ENCODE results near the gene KIF21A.

The KIF21A gene

DNA sequence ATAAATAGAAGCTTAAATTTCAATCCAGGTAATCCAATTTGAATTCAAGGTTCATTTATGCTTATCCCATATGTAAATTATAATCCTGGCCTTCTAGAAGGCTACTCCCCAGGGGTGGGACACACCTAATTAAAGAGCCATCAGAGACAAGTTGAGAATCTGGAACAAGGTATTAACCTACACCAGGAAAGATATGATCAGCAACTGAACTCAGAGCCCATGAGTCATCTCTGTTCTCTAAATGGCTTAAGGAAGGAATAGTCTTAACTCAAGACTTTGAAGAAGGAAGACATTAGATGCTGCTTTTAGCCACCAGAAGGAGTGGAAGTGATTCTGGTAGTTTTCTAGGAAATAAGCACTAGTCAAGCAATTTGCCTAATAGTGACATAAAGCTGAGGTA is 88.0 kb downstream of the KIF21A start:
- Histone ChIP-seq H3K18ac (ENCODE audit: low read length) (no peak overlapping the region), H3K27me3 (ENCODE audit: insufficient read depth, low read length, poor library complexity) (no peaks in the 10 kb centered on the region), H4K8ac (ENCODE audit: low read depth, low read length) (no peak overlapping the region), H2BK5ac (ENCODE audit: low read length) (no peak overlapping the region), H3K27ac (ENCODE audit: low read depth, low read length) (no peak overlapping the region), H3K4me3 (ENCODE audit: low read length) (no peak overlapping the region), H2AK5ac (ENCODE audit: low read length) (no peak overlapping the region), H4K5ac (ENCODE audit: low read length) (no peak overlapping the region), H2BK120ac (ENCODE audit: low read depth, low read length) (no peak overlapping the region), H3K4me1 (ENCODE audit: control insufficient read depth, low read depth, low read length) (no peaks in the 10 kb centered on the region), H3K79me1 (ENCODE audit: low read length) (no peaks in the 10 kb centered on the region), H3K9ac (ENCODE audit: low read length) (no peak overlapping the region), H2BK15ac (replicated peaks; ENCODE audit: low read depth) (no peak overlapping the region), H3K79me2 (ENCODE audit: control insufficient read depth, insufficient read depth, low read length) (no peaks in the 10 kb centered on the region), H3K56ac (ENCODE audit: low read length) (no peak overlapping the region), H3K4ac (ENCODE audit: low read depth, low read length) (no peak overlapping the region), H3K23ac (ENCODE audit: low read length) (no peak overlapping the region), H3K36me3 (ENCODE audit: control insufficient read depth, insufficient read depth, low read length) (no peaks in the 10 kb centered on the region), H3K4me2 (ENCODE audit: low read length) (no peak overlapping the region)
- DNase-seq: peak; percentile 57

DNA sequence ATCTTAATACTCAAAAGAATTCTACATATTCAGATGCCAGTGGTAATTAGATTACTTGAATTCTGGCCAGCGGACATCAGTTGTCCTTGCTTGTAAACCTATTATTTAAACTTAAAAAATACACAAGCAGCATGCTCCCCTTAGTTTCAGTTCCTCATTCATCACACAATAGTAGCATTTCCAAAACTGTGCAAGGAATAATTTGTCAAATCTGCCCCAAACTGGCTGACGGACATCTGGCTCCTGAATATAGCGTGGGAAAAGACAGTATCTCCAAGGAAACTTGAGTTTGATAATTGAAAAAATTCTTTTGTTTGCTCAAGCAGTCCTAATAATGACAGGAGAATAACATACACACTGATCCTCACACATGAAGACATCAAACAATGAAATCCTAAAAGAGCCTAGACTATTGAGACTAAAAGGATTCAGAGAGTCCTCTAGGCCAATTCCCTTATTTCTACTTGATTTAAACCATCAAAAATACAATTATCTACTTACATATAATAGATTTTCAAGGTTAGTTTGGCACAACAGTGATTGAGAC is 90.4 kb downstream of the KIF21A start:
- Histone ChIP-seq H3K27ac (ENCODE audit: low read depth, low read length) (no peak overlapping the region), H3K4me2 (ENCODE audit: low read length) (no peak overlapping the region)
- WGBS (ENCODE audit: extremely low coverage, insufficient coverage, low lambda C conversion rate): no CpG with 5 or more reads among the region's 3 CpGs

DNA sequence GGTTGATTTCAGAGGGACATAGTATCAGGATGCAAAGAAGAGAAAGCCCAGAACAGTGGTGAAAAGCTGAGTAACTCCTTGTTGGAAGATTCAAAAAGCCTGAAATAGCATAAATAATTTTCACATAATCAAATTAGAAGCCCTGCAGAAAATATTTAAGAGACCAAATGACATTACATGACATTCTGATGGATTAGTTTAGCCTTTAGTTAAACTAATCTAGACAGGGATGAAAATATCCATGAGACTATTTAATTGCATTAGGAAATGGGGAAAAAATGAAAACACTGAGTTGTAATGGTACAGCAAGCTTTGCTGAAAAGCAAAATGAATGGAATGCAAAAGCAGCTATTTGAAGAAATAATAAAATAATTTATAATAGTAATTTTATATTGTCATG is 91.8 kb downstream of the KIF21A start:
- no peak overlapping the region for H2BK15ac ChIP-seq (replicated peaks; ENCODE audit: low read depth)
- H3K9ac ChIP-seq (ENCODE audit: low read length): no peak overlapping the region
- H3K56ac ChIP-seq (ENCODE audit: low read length): no peak overlapping the region
- H3K27me3 ChIP-seq (ENCODE audit: insufficient read depth, low read length, poor library complexity): no peaks in the 10 kb centered on the region
- no peak overlapping the region for H2BK5ac ChIP-seq (ENCODE audit: low read length)
- H3K4ac ChIP-seq (ENCODE audit: low read depth, low read length): no peak overlapping the region
- no peak for DNase-seq
- no peak overlapping the region for H3K27ac ChIP-seq (ENCODE audit: low read depth, low read length)
- no peak overlapping the region for H2AK5ac ChIP-seq (ENCODE audit: low read length)
- H3K79me2 ChIP-seq (ENCODE audit: control insufficient read depth, insufficient read depth, low read length): no peaks in the 10 kb centered on the region
- H3K36me3 ChIP-seq (ENCODE audit: control insufficient read depth, insufficient read depth, low read length): no peaks in the 10 kb centered on the region
- no peak overlapping the region for H4K8ac ChIP-seq (ENCODE audit: low read depth, low read length)
- no peaks in the 10 kb centered on the region for H3K79me1 ChIP-seq (ENCODE audit: low read length)
- no peak overlapping the region for H4K5ac ChIP-seq (ENCODE audit: low read length)
- no peak overlapping the region for H3K4me3 ChIP-seq (ENCODE audit: low read length)
- no peak overlapping the region for H3K18ac ChIP-seq (ENCODE audit: low read length)
- no peaks in the 10 kb centered on the region for H3K4me1 ChIP-seq (ENCODE audit: control insufficient read depth, low read depth, low read length)
- H3K4me2 ChIP-seq (ENCODE audit: low read length): no peak overlapping the region
- no peak overlapping the region for H2BK120ac ChIP-seq (ENCODE audit: low read depth, low read length)
- no peak overlapping the region for H3K23ac ChIP-seq (ENCODE audit: low read length)

More for the DNA sequence above, 90.4 kb downstream of the KIF21A start:
- no peak overlapping the region for H2BK5ac ChIP-seq (ENCODE audit: low read length)
- no peak overlapping the region for H4K8ac ChIP-seq (ENCODE audit: low read depth, low read length)
- H3K79me2 ChIP-seq (ENCODE audit: control insufficient read depth, insufficient read depth, low read length): no peaks in the 10 kb centered on the region
- no peak overlapping the region for H3K18ac ChIP-seq (ENCODE audit: low read length)
- no peak overlapping the region for H2BK120ac ChIP-seq (ENCODE audit: low read depth, low read length)
- H3K4ac ChIP-seq (ENCODE audit: low read depth, low read length): no peak overlapping the region
- H2AK5ac ChIP-seq (ENCODE audit: low read length): no peak overlapping the region
- H4K5ac ChIP-seq (ENCODE audit: low read length): no peak overlapping the region
- no peak overlapping the region for H2BK15ac ChIP-seq (replicated peaks; ENCODE audit: low read depth)
- no peak overlapping the region for H3K4me3 ChIP-seq (ENCODE audit: low read length)
- DNase-seq: no peak
- no peaks in the 10 kb centered on the region for H3K27me3 ChIP-seq (ENCODE audit: insufficient read depth, low read length, poor library complexity)
- no peaks in the 10 kb centered on the region for H3K79me1 ChIP-seq (ENCODE audit: low read length)
- H3K36me3 ChIP-seq (ENCODE audit: control insufficient read depth, insufficient read depth, low read length): no peaks in the 10 kb centered on the region
- H3K23ac ChIP-seq (ENCODE audit: low read length): no peak overlapping the region
- no peaks in the 10 kb centered on the region for H3K4me1 ChIP-seq (ENCODE audit: control insufficient read depth, low read depth, low read length)
- no peak overlapping the region for H3K56ac ChIP-seq (ENCODE audit: low read length)
- H3K9ac ChIP-seq (ENCODE audit: low read length): no peak overlapping the region

DNA sequence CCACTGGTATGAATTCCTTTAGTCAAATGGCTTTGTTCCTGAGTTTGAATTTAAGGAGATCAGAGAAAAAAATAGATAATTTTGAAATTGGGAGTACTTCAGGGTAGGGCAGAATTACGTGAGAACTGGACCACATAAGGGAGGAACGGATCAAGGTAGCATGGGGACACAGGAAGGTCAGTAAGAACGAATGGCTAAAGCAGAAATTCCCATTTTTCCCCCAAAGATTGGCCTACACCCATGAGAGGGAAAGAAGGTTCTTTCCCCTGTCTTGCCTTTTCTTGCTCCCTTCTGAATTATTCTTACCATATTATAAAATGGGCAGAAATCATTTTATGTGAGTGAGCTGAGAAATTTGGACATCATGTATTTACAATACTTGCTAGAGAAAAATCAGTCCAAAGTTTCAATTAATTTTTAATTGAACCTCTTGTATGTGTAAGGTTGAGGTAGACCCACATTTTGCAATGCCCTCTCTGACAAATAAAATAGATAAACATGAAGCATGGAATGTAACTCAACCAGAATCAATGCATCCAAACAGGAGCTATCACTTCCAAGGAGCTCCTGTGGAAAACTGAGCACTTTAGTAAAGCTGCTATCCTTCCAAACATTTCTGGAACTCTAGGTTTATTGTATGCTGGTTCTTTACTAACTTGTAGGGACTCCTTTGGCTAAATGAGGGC is 93.8 kb downstream of the KIF21A start:
- Histone ChIP-seq H2BK120ac (ENCODE audit: low read depth, low read length) (no peak overlapping the region), H3K56ac (ENCODE audit: low read length) (no peak overlapping the region), H3K27ac (ENCODE audit: low read depth, low read length) (no peak overlapping the region), H4K8ac (ENCODE audit: low read depth, low read length) (no peak overlapping the region), H3K4ac (ENCODE audit: low read depth, low read length) (no peak overlapping the region), H3K4me3 (ENCODE audit: low read length) (no peak overlapping the region), H3K4me1 (ENCODE audit: control insufficient read depth, low read depth, low read length) (no peaks in the 10 kb centered on the region), H3K27me3 (ENCODE audit: insufficient read depth, low read length, poor library complexity) (no peaks in the 10 kb centered on the region), H3K23ac (ENCODE audit: low read length) (no peak overlapping the region), H2BK5ac (ENCODE audit: low read length) (no peak overlapping the region), H4K5ac (ENCODE audit: low read length) (no peak overlapping the region), H3K36me3 (ENCODE audit: control insufficient read depth, insufficient read depth, low read length) (no peaks in the 10 kb centered on the region), H3K4me2 (ENCODE audit: low read length) (no peak overlapping the region), H2AK5ac (ENCODE audit: low read length) (no peak overlapping the region), H2BK15ac (replicated peaks; ENCODE audit: low read depth) (no peak overlapping the region), H3K79me1 (ENCODE audit: low read length) (no peaks in the 10 kb centered on the region), H3K18ac (ENCODE audit: low read length) (no peak overlapping the region), H3K79me2 (ENCODE audit: control insufficient read depth, insufficient read depth, low read length) (no peaks in the 10 kb centered on the region), H3K9ac (ENCODE audit: low read length) (no peak overlapping the region)
- no CpG with 5 or more reads among the region's 3 CpGs for WGBS (ENCODE audit: extremely low coverage, insufficient coverage, low lambda C conversion rate)
- DNase-seq: no peak

DNA sequence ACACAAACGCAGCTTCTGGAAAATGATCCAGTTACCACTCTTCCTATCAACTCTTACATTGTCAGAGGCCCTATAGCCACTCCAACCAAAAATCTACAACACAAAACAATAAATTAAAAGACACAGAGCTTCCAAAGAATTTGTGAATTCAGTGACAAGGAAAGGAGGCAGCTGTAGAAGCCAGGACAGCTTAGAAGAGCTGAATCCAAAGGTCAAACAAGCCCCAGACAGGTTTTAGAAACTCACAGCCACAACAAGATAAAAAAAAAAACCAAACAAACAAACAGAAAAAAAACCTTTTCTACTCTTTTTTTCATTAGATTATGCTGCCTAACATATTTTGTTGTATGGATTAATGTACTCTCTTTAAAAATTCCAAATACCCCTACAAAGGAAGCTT is 94.4 kb downstream of the KIF21A start:
- Histone ChIP-seq H3K18ac (ENCODE audit: low read length) (no peak overlapping the region), H3K4me2 (ENCODE audit: low read length) (no peak overlapping the region), H4K5ac (ENCODE audit: low read length) (no peak overlapping the region), H3K4me1 (ENCODE audit: control insufficient read depth, low read depth, low read length) (no peaks in the 10 kb centered on the region), H3K27me3 (ENCODE audit: insufficient read depth, low read length, poor library complexity) (no peaks in the 10 kb centered on the region), H2BK15ac (replicated peaks; ENCODE audit: low read depth) (no peak overlapping the region), H4K8ac (ENCODE audit: low read depth, low read length) (no peak overlapping the region), H3K36me3 (ENCODE audit: control insufficient read depth, insufficient read depth, low read length) (no peaks in the 10 kb centered on the region), H2AK5ac (ENCODE audit: low read length) (no peak overlapping the region), H3K56ac (ENCODE audit: low read length) (no peak overlapping the region), H3K9ac (ENCODE audit: low read length) (no peak overlapping the region), H3K27ac (ENCODE audit: low read depth, low read length) (no peak overlapping the region), H2BK5ac (ENCODE audit: low read length) (no peak overlapping the region), H3K79me2 (ENCODE audit: control insufficient read depth, insufficient read depth, low read length) (no peaks in the 10 kb centered on the region), H3K79me1 (ENCODE audit: low read length) (no peaks in the 10 kb centered on the region), H3K23ac (ENCODE audit: low read length) (no peak overlapping the region), H3K4ac (ENCODE audit: low read depth, low read length) (no peak overlapping the region), H2BK120ac (ENCODE audit: low read depth, low read length) (no peak overlapping the region), H3K4me3 (ENCODE audit: low read length) (no peak overlapping the region)
- no CpG with 5 or more reads among the region's 1 CpG for WGBS (ENCODE audit: extremely low coverage, insufficient coverage, low lambda C conversion rate)
- DNase-seq: no peak

DNA sequence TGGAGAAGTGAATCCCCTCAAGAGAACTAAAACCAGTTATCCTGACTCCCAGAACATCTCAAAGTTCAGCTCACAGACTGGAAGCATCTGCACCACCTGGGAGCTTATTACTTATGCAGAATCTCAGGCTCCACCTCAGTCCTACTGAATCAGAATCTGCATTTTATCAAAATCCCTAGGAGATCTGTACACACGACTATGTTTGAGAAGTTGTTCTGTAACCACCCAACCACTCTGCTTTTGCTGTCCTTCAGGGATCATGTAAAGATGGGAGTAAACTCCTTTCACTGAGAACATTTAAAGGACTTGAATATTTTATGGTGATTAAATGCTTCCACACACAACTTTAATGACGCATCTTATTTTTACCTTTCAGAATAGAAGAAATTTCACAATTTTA is 98.0 kb downstream of the KIF21A start:
- H3K4me1 ChIP-seq (ENCODE audit: control insufficient read depth, low read depth, low read length): no peaks in the 10 kb centered on the region

More for the DNA sequence above, 98.0 kb downstream of the KIF21A start:
- Histone ChIP-seq H2AK5ac (ENCODE audit: low read length) (no peak overlapping the region), H2BK5ac (ENCODE audit: low read length) (no peak overlapping the region), H3K23ac (ENCODE audit: low read length) (no peak overlapping the region), H3K79me1 (ENCODE audit: low read length) (no peaks in the 10 kb centered on the region), H3K18ac (ENCODE audit: low read length) (no peak overlapping the region), H3K27me3 (ENCODE audit: insufficient read depth, low read length, poor library complexity) (no peaks in the 10 kb centered on the region), H2BK120ac (ENCODE audit: low read depth, low read length) (no peak overlapping the region), H2BK15ac (replicated peaks; ENCODE audit: low read depth) (no peak overlapping the region), H3K36me3 (ENCODE audit: control insufficient read depth, insufficient read depth, low read length) (no peaks in the 10 kb centered on the region), H3K4me3 (ENCODE audit: low read length) (no peak overlapping the region), H3K4ac (ENCODE audit: low read depth, low read length) (no peak overlapping the region), H3K27ac (ENCODE audit: low read depth, low read length) (no peak overlapping the region), H3K56ac (ENCODE audit: low read length) (no peak overlapping the region), H3K4me2 (ENCODE audit: low read length) (no peak overlapping the region), H3K9ac (ENCODE audit: low read length) (no peak overlapping the region), H4K8ac (ENCODE audit: low read depth, low read length) (no peak overlapping the region), H4K5ac (ENCODE audit: low read length) (no peak overlapping the region), H3K79me2 (ENCODE audit: control insufficient read depth, insufficient read depth, low read length) (no peaks in the 10 kb centered on the region)
- whole genome bisulfite sequencing (ENCODE audit: extremely low coverage, insufficient coverage, low lambda C conversion rate): no CpG with 5 or more reads among the region's 2 CpGs
- no peak for DNase-seq
